Measurements from ENCODE around the gene CRIP1. TPM values are rescaled to one million over a fixed set of nuclear protein-coding genes. Genes with fewer than 3 reads are reported as not detected.

Gene CRIP1
- total RNA-seq, 4 donors from 2014 or later: 8.2 to 35.6 (median 24.7) TPM

GRCh38 chr14:105475269-105476096 lies 11.2 kb upstream of the CRIP1 start:
- Histone ChIP-seq H3K27ac (peak overlapping the region; percentile 81 to 95 (median 87)), H3K27me3 (peaks cover 0 to 30% (median 0%) of the 10 kb centered on the region in 4 donors)
- no peak for DNase-seq

GRCh38 chr14:105476097-105476830 lies 10.4 kb upstream of the CRIP1 start:
- Histone ChIP-seq H3K36me3 (peaks cover 0 to 21% (median 0%) of the 10 kb centered on the region in 3 donors), H3K4me1 (peaks cover 60 to 96% (median 72%) of the 10 kb centered on the region in 3 donors), H3K27me3 (peaks cover 0 to 30% (median 0%) of the 10 kb centered on the region in 4 donors), H3K27ac (peak overlapping the region; percentile 81 to 95 (median 87)), H3K4me3 (peak overlapping the region; percentile 60 to 86 (median 75)), H3K9me3 (no peaks in the 10 kb centered on the region)
- intact Hi-C loops (cut with DNase I): no loop called here
- 0% methylated on average over 1 of the region's 21 CpGs; no CpG with 5 or more reads in 1 of the 2 donors for WGBS, 2 donors
- DNase-seq: no peak
- no peak for TF ChIP-seq CTCF (IDR thresholded peaks at IDR 0.05)
- TF ChIP-seq POLR2A (IDR thresholded peaks at IDR 0.05): no peak

More at GRCh38 chr14:105475269-105476096, 11.2 kb upstream of the CRIP1 start:
- Histone ChIP-seq H3K9me3 (no peaks in the 10 kb centered on the region), H3K4me3 (peak overlapping the region; percentile 60 to 86 (median 75)), H3K36me3 (peaks cover 0 to 28% (median 0%) of the 10 kb centered on the region in 3 donors), H3K4me1 (peaks cover 52 to 96% (median 65%) of the 10 kb centered on the region in 3 donors)
- WGBS, 2 donors: 0 to 10% methylated on average over 2 to 3 of the region's 48 CpGs
- no peak for TF ChIP-seq POLR2A (IDR thresholded peaks at IDR 0.05)
- TF ChIP-seq CTCF (IDR thresholded peaks at IDR 0.05): no peak
- intact Hi-C loops (cut with DNase I): no loop called here

- WGBS, 2 donors: 41 to 42% methylated on average over 3 to 10 of the region's 16 CpGs
- H3K9me3 ChIP-seq: no peaks in the 10 kb centered on the region
- H3K36me3 ChIP-seq: peaks cover 0 to 19% (median 0%) of the 10 kb centered on the region in 3 donors
- peak overlapping the region; percentile 60 to 86 (median 75) for H3K4me3 ChIP-seq
- H3K4me1 ChIP-seq: peaks cover 68 to 96% (median 76%) of the 10 kb centered on the region in 3 donors
- DNase-seq: no peak
- TF ChIP-seq POLR2A (IDR thresholded peaks at IDR 0.05) (no peak), CTCF (IDR thresholded peaks at IDR 0.05) (no peak)
- peaks cover 0 to 30% (median 0%) of the 10 kb centered on the region in 4 donors for H3K27me3 ChIP-seq
- intact Hi-C loops (cut with DNase I): no loop called here
- peak overlapping the region; percentile 81 to 95 (median 87) for H3K27ac ChIP-seq
Observed at GRCh38 chr14:105476831-105477659, 9.6 kb upstream of the CRIP1 start.

GRCh38 chr14:105477660-105478397 lies 8.9 kb upstream of the CRIP1 start:
- peak overlapping the region in 1 of 4 donors; percentile 79 for H3K4me3 ChIP-seq
- WGBS, 2 donors: 65% methylated on average over 5 to 11 of the region's 56 CpGs

More at GRCh38 chr14:105477660-105478397, 8.9 kb upstream of the CRIP1 start:
- Histone ChIP-seq H3K9me3 (no peaks in the 10 kb centered on the region), H3K27me3 (peaks cover 0 to 30% (median 0%) of the 10 kb centered on the region in 4 donors), H3K36me3 (peaks cover 0 to 19% (median 0%) of the 10 kb centered on the region in 3 donors), H3K4me1 (peaks cover 68 to 96% (median 77%) of the 10 kb centered on the region in 3 donors), H3K27ac (peak overlapping the region in 2 of 4 donors; percentile 90 to 95)
- peak; percentile 35 for DNase-seq
- no peak for TF ChIP-seq CTCF (IDR thresholded peaks at IDR 0.05)
- intact Hi-C loops (cut with DNase I): no loop called here

Data from esophagus squamous epithelium (tissue), 5 donors.